HCT116 (cell line): ENCODE measurements around the gene RPTOR. TPM values are rescaled to one million over a fixed set of nuclear protein-coding genes. Genes with fewer than 3 reads are reported as not detected.

Experiments used
- ATAC-seq: fragments of 200-7000 bp; cut with Tn5 transposase; 2 replicates; pipeline ENCODE4 v1.9.1; 2020; ENCODE audit warnings: mild to moderate bottlenecking, moderate library complexity
- BruUV-seq: library from RNA; stranded (reverse); fragments of 400-500 nt; replicated peaks from 2 replicates; lab custom pipeline; 2021; lab: Mats Ljungman, UMichigan
- CTCF ChIA-PET: fragments of 300-600 bp; sonication (Branson Sonifier 250); formaldehyde crosslinking; loops from one replicate; lab custom pipeline; 2021; ENCODE audit warnings: antibody characterized with exemption; lab: Charles Lee
- POLR2A ChIA-PET: fragments of 300-600, 350-600 bp; sonication (Branson Sonifier 250); formaldehyde crosslinking; loops from one replicate; lab custom pipeline; 2021; ENCODE audit warnings: antibody characterized with exemption; lab: Charles Lee
- RAD21 ChIA-PET, 2 experiments: fragments of 300-600 bp; sonication (Branson Sonifier 250); formaldehyde crosslinking; loops; one replicate each; lab custom pipeline; 2023; ENCODE audit warnings: low total read pairs in 2 of 2; ENCODE audit not compliant: uncharacterized antibody in 2 of 2, unreplicated experiment in 2 of 2, low non-redundant PET in 1 of 2; lab: Charles Lee
- DNase-seq: peaks from one replicate; pipeline ENCODE4 v3.0.0-alpha.2; 2010; ENCODE audit warnings: low read depth, low spot score
- H2AFZ ChIP-seq: fragments of 200-600 bp; shearing (Covaris generic), sonication (generic); 2 replicates; pipeline ENCODE4 v1.6.1; 2017; ENCODE audit warnings: low read depth, mixed run types, mixed read lengths, antibody characterized with exemption, low read length; ENCODE audit not compliant: poor library complexity, severe bottlenecking
- H3K27ac ChIP-seq: 2 replicates; pipeline ENCODE4 v1.5.1; 2012; ENCODE audit warnings: low read depth, low read length
- H3K27me3 ChIP-seq: fragments of 200-600 bp; sonication (generic); 2 replicates; pipeline ENCODE4 v1.6.1; 2016; ENCODE audit warnings: mixed run types, low read length, mixed read lengths; ENCODE audit not compliant: insufficient read depth
- H3K36me3 ChIP-seq, 2 experiments: fragments of 200-500 bp in 1 of 2; fragments of 200-600 bp in 1 of 2; sonication (Bioruptor generic) in 1 of 2; sonication (generic) in 1 of 2; 2 replicates each; pipeline versions ENCODE4 v1.5.1 to v1.6.1; 2014 to 2016; ENCODE audit warnings: low read length in 2 of 2, inconsistent platforms in 1 of 2, mixed read lengths in 1 of 2, mixed run types in 1 of 2; ENCODE audit not compliant: insufficient read depth in 2 of 2, control insufficient read depth in 1 of 2
- H3K4me1 ChIP-seq, 2 experiments: fragments of 200-600 bp in 1 of 2; sonication (generic) in 1 of 2; 2 replicates each; pipeline versions ENCODE4 v1.5.1 to v1.6.1; 2012 to 2017; ENCODE audit warnings: low read length in 2 of 2, inconsistent platforms in 1 of 2, mild to moderate bottlenecking in 1 of 2, mixed read lengths in 1 of 2, mixed run types in 1 of 2, moderate library complexity in 1 of 2; ENCODE audit not compliant: insufficient read depth in 2 of 2, control insufficient read depth in 1 of 2
- H3K4me2 ChIP-seq: fragments of 200-600 bp; sonication (generic); 2 replicates; pipeline ENCODE4 v1.6.1; 2017; ENCODE audit warnings: mixed run types, low read length, mixed read lengths
- H3K4me3 ChIP-seq, 2 experiments: fragments of 200-600 bp in 1 of 2; sonication (generic) in 1 of 2; replicated peaks in 1 of 2; 2 replicates each; pipeline ENCODE4 v1.5.1; 2011 to 2016; ENCODE audit warnings: low read length in 2 of 2, control low read depth in 1 of 2, low read depth in 1 of 2, mild to moderate bottlenecking in 1 of 2, mixed read lengths in 1 of 2, mixed run types in 1 of 2
- H3K79me2 ChIP-seq: fragments of 200-600 bp; sonication (generic); 2 replicates; pipeline ENCODE4 v1.6.1; 2017; ENCODE audit warnings: mild to moderate bottlenecking, mixed run types, low read length, moderate library complexity, mixed read lengths; ENCODE audit not compliant: insufficient read depth
- H3K9ac ChIP-seq: fragments of 200-600 bp; sonication (generic); 2 replicates; pipeline ENCODE4 v1.6.1; 2016; ENCODE audit warnings: low read length, mixed read lengths
- H3K9me2 ChIP-seq: fragments of 200-600 bp; sonication (generic), shearing (Covaris generic); 2 replicates; pipeline ENCODE4 v1.6.1; 2017; ENCODE audit warnings: mixed run types, mild to moderate bottlenecking, moderate library complexity; ENCODE audit not compliant: insufficient read depth
- H3K9me3 ChIP-seq, 2 experiments: fragments of 200-500 bp in 1 of 2; fragments of 200-600 bp in 1 of 2; sonication (Bioruptor generic) in 1 of 2; sonication (generic) in 1 of 2; 2 replicates each; pipeline ENCODE4 v1.6.1; 2014 to 2017; ENCODE audit warnings: low read length in 2 of 2, mixed read lengths in 2 of 2, inconsistent platforms in 1 of 2, low read depth in 1 of 2, mild to moderate bottlenecking in 1 of 2, mixed run types in 1 of 2, moderate library complexity in 1 of 2; ENCODE audit not compliant: control insufficient read depth in 1 of 2, insufficient read depth in 1 of 2
- H4K20me1 ChIP-seq: fragments of 200-600 bp; sonication (generic), shearing (Covaris generic); 2 replicates; pipeline ENCODE4 v1.6.1; 2017; ENCODE audit warnings: mixed run types, mild to moderate bottlenecking, moderate library complexity; ENCODE audit not compliant: insufficient read depth
- CBX3 ChIP-seq: IDR thresholded peaks from 2 replicates; pipeline ENCODE4 v1.6.1; 2012; ENCODE audit warnings: low read depth
- EGR1 ChIP-seq: IDR thresholded peaks from 2 replicates; pipeline ENCODE4 v1.6.1; 2012; ENCODE audit warnings: low read depth
- FOSL1 ChIP-seq: IDR thresholded peaks from 2 replicates; pipeline ENCODE4 v1.6.1; 2012; ENCODE audit warnings: low read depth
- POLR2A ChIP-seq: IDR thresholded peaks from 2 replicates; pipeline ENCODE4 v1.7.0; 2011; ENCODE audit warnings: borderline replicate concordance; ENCODE audit not compliant: insufficient read depth, insufficient read length; ENCODE audit errors: extremely low read depth
- RAD21 ChIP-seq: IDR thresholded peaks from 2 replicates; pipeline ENCODE4 v1.6.1; 2012; ENCODE audit warnings: low read depth, mild to moderate bottlenecking
- SIN3A ChIP-seq: IDR thresholded peaks from 2 replicates; pipeline ENCODE4 v1.6.1; 2012; ENCODE audit warnings: low read depth
- SRF ChIP-seq: IDR thresholded peaks from 2 replicates; pipeline ENCODE4 v1.6.1; 2012; ENCODE audit warnings: low read depth
- TCF7L2 ChIP-seq: IDR thresholded peaks from 2 replicates; pipeline ENCODE4 v1.7.0; 2011; ENCODE audit warnings: borderline replicate concordance, inconsistent platforms; ENCODE audit not compliant: insufficient read depth, insufficient read length; ENCODE audit errors: extremely low read depth
- YY1 ChIP-seq: IDR thresholded peaks from 2 replicates; pipeline ENCODE4 v1.6.1; 2011; ENCODE audit warnings: low read length, low read depth, moderate library complexity, mild to moderate bottlenecking; ENCODE audit not compliant: insufficient replicate concordance; ENCODE audit errors: extremely low read depth
- ZFX ChIP-seq: fragments of 450-650 bp; IDR thresholded peaks from 2 replicates; pipeline ENCODE4 v1.6.1; 2017
- intact Hi-C: fragments of 100-400 bp; cut with micrococcal nuclease; formaldehyde crosslinking; loops from 2 replicates; pipeline ENCODE4 v1.10.0; 2022
- total RNA-seq: library from RNA; stranded (reverse); gene quantifications from one replicate; pipeline ENCODE4 v1.2.1, GENCODE V29; 2021; ENCODE audit not compliant: unreplicated experiment
- TF ChIP-seq, protein P1 (sequence below): IDR thresholded peaks from 2 replicates; pipeline ENCODE4 v1.6.1; 2012; ENCODE audit warnings: low read depth
- TF ChIP-seq, protein P2 (sequence below): IDR thresholded peaks from 2 replicates; pipeline ENCODE4 v1.6.1; 2012
- TF ChIP-seq, protein P3 (sequence below): IDR thresholded peaks from 2 replicates; pipeline ENCODE4 v1.6.1; 2012

RPTOR gene
- total RNA-seq, 1 experiment from 2014 or later, result 69.5 TPM

- no peak for TF ChIP-seq CBX3
- TF ChIP-seq, all 23 proteins: peak for 0
- no peak for ATAC-seq
- H3K4me3 ChIP-seq, result no peak overlapping the region
- no peaks in the 10 kb centered on the region for H3K27me3 ChIP-seq
- H3K9ac ChIP-seq, result no peak overlapping the region
- H2AFZ ChIP-seq, result no peak overlapping the region
- peaks cover 0 to 6% of the 10 kb centered on the region in 2 experiments; a peak in 2 of 4 replicates for H3K4me1 ChIP-seq
- no peaks in the 10 kb centered on the region for H3K79me2 ChIP-seq
- H3K36me3 ChIP-seq, result peaks cover 0 to 4% of the 10 kb centered on the region in 2 experiments; a peak in 1 of 4 replicates
- H3K27ac ChIP-seq, result no peak overlapping the region
- no peak overlapping the region for H3K4me2 ChIP-seq
- ChIA-PET CTCF (interaction anchor here (1.1 kb wide), 1 partner anchor 31 kb away, joined by 3 read pairs; no protein-coding TSS in a partner anchor), RAD21 (no interaction called here), POLR2A (interaction anchor here (0.6 kb wide), 1 partner anchor 846 kb away, joined by 4 read pairs; no protein-coding TSS in a partner anchor)
- no peaks in the 10 kb centered on the region for H4K20me1 ChIP-seq
- intact Hi-C loops, result no loop called here
- no peaks in the 10 kb centered on the region for H3K9me3 ChIP-seq
- H3K9me2 ChIP-seq, result no peaks in the 10 kb centered on the region
- no peak for DNase-seq
- BruUV-seq, result no TSS peak
Observed at GRCh38 chr17:80930335-80931279, 386.0 kb downstream of the RPTOR start.

GRCh38 chr17:80931421-80932265, 387.0 kb downstream of the RPTOR start:
- intact Hi-C loops, result no loop called here
- no peaks in the 10 kb centered on the region; a peak in 1 of 4 replicates for H3K36me3 ChIP-seq
- H3K4me1 ChIP-seq, result peaks cover 0 to 6% of the 10 kb centered on the region in 2 experiments; a peak in 2 of 4 replicates
- CTCF ChIA-PET, result no interaction called here
- H3K9me3 ChIP-seq, result no peaks in the 10 kb centered on the region
- no peak overlapping the region for H3K9ac ChIP-seq
- H3K9me2 ChIP-seq, result no peaks in the 10 kb centered on the region
- H3K27me3 ChIP-seq, result no peaks in the 10 kb centered on the region
- no peak overlapping the region for H3K4me3 ChIP-seq
- ATAC-seq (peak; percentile 48), DNase-seq (peak; percentile 12)
- RAD21 ChIA-PET, result no interaction called here
- H2AFZ ChIP-seq, result no peak overlapping the region
- no TSS peak for BruUV-seq
- no peaks in the 10 kb centered on the region for H4K20me1 ChIP-seq
- POLR2A ChIA-PET, result no interaction called here
- H3K4me2 ChIP-seq, result no peak overlapping the region
- TF ChIP-seq POLR2A, result no peak
- TF ChIP-seq, protein P1, sequence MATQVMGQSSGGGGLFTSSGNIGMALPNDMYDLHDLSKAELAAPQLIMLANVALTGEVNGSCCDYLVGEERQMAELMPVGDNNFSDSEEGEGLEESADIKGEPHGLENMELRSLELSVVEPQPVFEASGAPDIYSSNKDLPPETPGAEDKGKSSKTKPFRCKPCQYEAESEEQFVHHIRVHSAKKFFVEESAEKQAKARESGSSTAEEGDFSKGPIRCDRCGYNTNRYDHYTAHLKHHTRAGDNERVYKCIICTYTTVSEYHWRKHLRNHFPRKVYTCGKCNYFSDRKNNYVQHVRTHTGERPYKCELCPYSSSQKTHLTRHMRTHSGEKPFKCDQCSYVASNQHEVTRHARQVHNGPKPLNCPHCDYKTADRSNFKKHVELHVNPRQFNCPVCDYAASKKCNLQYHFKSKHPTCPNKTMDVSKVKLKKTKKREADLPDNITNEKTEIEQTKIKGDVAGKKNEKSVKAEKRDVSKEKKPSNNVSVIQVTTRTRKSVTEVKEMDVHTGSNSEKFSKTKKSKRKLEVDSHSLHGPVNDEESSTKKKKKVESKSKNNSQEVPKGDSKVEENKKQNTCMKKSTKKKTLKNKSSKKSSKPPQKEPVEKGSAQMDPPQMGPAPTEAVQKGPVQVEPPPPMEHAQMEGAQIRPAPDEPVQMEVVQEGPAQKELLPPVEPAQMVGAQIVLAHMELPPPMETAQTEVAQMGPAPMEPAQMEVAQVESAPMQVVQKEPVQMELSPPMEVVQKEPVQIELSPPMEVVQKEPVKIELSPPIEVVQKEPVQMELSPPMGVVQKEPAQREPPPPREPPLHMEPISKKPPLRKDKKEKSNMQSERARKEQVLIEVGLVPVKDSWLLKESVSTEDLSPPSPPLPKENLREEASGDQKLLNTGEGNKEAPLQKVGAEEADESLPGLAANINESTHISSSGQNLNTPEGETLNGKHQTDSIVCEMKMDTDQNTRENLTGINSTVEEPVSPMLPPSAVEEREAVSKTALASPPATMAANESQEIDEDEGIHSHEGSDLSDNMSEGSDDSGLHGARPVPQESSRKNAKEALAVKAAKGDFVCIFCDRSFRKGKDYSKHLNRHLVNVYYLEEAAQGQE, result no peak
- TF ChIP-seq, protein P2, sequence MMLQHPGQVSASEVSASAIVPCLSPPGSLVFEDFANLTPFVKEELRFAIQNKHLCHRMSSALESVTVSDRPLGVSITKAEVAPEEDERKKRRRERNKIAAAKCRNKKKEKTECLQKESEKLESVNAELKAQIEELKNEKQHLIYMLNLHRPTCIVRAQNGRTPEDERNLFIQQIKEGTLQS, result no peak
- TF ChIP-seq SRF, result no peak
- TF ChIP-seq SIN3A, result no peak
- no peak for TF ChIP-seq YY1
- TF ChIP-seq FOSL1, result no peak
- TF ChIP-seq EGR1, result no peak
- no peak for TF ChIP-seq CBX3
- TF ChIP-seq ZFX, result no peak
- TF ChIP-seq TCF7L2, result no peak
- TF ChIP-seq RAD21, result no peak
- TF ChIP-seq, protein P3, sequence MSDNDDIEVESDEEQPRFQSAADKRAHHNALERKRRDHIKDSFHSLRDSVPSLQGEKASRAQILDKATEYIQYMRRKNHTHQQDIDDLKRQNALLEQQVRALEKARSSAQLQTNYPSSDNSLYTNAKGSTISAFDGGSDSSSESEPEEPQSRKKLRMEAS, result no peak
- no peaks in the 10 kb centered on the region for H3K79me2 ChIP-seq
- no peak overlapping the region for H3K27ac ChIP-seq
